NCI-H128 (cell line): ENCODE measurements around the gene NANOS3.

Experiments
- DNase-seq: peaks from one replicate; lab custom pipeline; 2025; ENCODE audit not compliant: unreplicated experiment; lab: John Stamatoyannopoulos, UW

The NANOS3 gene

DNA sequence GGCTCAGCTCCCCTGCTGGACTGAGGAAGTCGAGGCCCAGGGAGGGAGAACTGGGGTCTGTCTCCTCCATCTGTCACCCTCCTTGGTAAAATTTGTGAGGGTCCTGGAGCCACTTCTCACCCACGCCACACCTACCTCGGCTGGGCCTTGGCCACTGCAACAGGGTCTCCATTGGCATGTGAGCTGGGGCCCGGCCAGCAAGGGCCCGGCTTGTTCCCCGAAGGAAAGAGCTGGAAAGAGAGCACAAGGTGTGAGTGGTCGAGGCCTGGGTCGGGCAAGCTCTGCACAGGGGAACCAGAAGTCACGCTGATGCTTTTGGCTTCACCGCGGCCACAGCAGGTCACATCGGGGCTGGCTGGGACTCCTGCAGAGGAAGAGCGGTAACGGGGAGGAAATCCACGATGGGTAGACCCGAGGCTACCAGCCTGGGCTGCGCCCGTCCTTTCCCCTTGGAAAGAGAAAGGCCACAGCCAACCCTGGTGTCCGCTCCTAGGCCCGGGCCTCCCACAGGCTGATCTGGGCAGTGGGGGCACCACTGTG, 9.0 kb downstream of the NANOS3 start:
- no peak for DNase-seq

DNA sequence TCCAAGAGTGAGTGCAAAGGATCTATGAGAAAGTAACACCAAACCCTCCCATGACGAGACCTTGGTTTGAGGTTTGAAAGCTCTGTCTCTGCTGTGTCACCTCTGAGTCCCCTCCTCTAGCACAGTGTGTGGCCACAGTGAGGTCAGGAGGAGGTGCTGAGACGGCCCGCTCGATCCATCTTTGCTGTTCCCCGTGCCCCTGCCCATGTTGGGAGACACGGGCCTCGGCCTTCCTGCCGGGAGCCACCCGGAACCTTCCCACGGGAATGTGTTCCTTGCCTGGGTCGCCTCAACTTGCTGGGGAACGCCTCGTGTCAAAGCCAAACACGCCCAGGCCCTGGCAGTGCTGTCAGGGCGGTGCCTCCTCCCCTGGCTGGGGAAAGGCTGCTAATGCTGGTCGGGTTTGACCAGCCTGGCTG, 10.1 kb downstream of the NANOS3 start:
- no peak for DNase-seq

DNA sequence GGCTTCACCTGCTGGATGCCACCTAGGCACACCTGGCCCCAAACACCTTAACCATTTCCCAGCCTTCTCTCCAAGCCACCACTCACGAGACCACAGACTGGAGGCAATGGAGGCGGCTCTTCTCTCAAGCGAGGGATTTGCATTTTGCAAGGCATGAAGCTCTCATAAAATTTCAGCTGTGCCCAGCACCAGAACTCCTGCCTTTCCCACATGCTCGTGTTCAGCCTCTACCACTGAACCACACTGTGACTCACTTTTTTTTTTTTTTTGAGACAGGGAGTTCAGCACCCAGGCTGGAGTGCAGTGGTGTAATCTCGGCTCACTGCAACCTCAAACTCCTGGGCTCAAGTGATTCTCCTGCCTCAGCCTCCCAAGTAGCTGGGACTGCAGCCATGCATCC, 10.6 kb downstream of the NANOS3 start:
- no peak for DNase-seq

DNA sequence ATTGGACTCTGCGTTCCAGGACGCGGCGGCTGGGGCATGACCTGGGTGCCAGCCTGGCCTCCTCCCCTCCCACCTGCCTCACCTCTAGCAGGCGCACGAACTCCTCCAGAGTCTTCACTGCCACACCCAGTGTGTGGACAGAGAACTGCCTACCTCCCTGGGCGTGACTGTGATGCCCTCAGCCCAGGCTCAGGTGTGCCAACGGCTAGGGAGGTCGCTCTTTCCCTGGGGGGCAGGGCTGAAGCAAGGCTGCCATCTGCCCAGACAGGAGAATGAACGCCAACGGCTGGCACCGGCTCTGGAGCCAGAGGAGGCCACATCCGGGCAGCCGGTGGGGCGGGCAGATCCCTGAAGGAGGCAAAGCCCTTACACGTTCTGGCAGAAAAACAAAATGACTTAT, 11.3 kb downstream of the NANOS3 start:
- no peak for DNase-seq

DNA sequence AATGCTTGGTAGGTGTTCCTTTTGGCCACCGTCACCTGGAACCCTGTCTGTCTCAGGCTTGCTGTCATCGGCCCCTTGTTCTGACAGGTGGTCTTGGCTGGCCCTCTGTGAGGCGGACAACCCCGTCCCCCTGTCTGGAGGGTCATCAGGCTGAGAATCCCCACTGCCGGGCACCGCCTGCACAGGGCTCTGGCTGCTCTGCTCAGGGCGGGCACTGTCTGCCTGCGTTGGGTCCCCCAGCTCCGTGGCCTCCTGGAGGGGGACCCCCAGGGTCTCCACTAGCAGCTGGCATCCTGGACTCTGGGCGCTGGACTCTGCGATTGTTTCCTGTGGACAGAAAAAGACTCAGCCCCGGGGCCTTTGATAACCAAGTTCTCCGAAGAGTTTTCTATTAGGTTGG, 13.2 kb downstream of the NANOS3 start:
- no peak for DNase-seq

DNA sequence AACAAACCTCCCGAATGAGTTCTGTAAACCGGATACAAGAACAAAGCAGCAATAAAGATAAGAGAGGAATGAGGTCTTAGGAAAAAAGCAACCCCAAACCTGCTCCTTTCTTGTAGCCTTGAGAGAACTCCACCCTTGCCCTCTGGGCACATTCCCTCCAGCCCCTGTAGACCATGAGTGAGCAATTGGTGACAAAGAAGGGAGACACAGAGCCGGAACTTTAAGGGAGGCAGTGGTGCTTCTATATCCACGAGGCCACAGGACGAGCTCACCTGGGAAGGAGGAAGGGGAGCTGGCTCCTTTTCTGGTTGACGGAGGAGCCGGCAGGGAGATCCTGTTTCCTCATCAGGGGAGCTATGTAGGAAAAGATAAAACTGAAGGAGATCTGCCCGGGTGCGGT, 15.9 kb downstream of the NANOS3 start:
- DNase-seq: no peak

DNA sequence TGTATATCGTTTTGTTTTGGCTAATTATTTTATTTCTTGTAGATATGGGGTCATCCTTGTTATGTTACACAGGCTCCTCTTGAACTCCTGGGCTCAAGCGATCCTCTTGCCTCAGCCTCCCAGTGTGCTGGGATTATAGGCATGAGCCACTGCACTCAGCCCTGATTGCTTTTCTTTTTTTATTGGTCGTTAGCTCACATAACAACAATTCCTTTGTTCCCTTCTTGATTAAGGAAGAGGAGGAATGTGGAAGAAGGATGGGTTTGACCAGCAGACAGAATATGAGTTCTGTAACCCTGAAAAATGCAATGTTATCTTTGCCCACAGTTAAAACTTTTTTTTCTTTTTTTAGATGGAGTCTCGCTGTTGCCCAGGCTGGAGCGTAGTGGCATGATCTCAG, 17.6 kb downstream of the NANOS3 start:
- no peak for DNase-seq

- DNase-seq: no peak
Measured at GRCh38 chr19:13896227-13896626, 19.3 kb downstream of the NANOS3 start.

DNA sequence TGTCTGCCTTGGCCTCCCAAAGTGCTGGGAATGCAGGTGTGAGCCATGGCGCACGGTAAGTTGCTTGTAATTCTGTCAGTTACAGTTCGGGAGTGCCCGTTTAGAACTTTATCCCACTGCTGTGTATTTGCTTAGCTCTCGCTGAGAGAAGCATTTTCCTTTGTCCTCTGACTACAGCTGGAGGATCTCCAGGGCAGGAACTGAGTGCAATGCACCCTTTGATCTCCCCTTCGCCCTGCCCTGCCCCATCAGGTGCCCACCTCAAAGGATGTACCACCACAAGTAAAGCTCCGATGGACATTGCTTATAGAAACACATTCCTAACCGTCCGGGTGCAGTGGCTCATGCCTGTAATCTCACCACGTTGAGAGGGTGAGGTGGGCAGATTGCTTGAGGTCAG, 22.5 kb downstream of the NANOS3 start:
- no peak for DNase-seq

DNA sequence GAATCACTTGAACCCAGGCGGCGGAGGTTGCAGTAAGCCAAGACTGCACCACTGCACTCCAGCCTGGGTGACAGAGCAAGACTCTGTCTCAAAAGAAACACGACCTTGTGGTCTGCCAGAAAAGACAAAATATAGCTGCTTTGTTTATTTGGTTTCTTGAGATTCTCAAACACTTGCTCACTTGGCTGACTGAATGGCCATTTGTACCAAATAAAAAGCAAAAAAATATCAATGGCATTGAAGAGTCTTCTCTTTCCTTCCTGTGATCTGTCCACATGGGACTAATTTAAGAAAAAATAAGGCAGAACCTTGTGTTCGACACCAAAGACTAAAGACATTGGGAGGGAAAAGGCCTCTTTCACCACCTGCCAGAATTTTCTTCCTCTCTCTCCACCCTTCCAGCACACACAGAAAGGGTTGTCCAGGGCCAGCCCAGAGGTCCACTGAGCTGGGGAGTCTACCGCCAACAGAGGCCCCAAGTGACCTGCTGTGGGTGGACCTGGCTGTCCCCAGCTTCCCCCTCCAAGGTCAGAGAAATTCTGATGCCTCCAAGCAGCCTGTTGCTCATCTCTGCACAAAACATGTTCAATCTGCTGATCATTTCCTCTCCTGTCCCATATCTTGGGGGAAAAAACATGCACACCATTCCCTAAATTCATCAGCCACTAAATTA, 23.1 kb downstream of the NANOS3 start:
- DNase-seq: no peak

- no peak for DNase-seq
Measured at GRCh38 chr19:13902993-13903555, 26.1 kb downstream of the NANOS3 start.

GRCh38 chr19:13905634-13906520, 28.9 kb downstream of the NANOS3 start, which contains the start of the genes BRME1 and CC2D1A:
Gene BRME1 (minus strand): TSS chr19:13906117. CDS start chr19:13904892, 1,225 bp downstream.
Gene CC2D1A (plus strand): TSS chr19:13906201. CDS start chr19:13906442, 241 bp downstream.
- peak; percentile 88 for DNase-seq

DNA sequence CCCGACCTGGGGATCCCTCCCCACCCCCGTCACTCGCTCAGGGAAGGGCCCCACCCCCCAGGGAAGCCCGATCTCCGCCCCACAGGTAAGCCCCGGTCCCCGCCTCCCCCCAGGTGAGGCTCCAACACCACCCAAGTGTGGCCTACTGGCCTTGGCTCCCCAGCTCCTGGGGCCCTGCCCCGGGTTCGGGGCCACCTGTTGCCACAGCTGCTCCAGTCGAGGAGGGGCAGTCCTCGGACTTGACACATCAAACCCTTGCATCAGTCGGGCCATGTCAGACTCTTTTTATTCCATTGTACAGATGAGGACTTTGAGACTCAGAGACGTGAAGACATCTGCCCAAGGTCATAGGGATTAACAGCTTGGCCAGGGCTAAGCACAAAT, 29.6 kb downstream of the NANOS3 start:
- no peak for DNase-seq

DNA sequence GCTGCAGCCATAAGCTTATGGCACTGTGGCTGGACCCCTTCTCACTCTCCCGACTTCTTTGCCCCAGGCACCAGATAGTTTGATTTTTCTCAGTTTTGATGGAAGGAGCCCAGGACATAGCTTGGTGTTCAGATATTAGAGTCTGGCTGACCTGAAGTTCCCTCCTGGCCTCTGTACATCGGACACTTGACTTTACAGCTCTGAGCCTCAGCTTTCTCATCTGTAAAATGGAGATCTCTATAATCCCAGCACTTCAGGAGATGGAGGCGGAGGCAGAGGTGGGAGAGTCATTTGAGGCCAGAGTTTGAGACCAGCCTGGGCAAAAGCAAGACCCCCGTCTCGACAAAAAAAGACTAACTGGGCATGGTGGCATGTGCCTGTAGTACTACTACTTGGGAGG, 30.0 kb downstream of the NANOS3 start:
- no peak for DNase-seq

DNA sequence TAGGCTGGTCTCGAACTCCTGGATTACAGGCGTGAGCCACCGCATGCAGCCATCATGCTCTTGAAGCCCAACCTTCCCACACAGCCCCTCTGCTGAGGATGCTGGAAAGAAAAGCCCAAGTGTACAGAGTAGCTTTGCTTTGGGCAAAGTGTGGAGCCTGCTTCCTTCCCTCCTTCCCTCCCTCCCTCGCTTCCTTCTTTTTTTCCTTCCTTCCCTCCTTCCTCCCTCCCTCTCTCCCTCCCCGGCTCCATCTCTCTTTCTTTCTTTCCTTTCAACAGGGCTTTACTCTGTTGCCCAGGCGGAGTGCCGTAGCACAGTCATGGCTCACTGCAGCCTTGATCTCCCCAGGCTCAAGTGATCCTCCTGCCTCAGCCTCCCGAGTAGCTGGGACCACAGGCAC, 31.7 kb downstream of the NANOS3 start:
- no peak for DNase-seq

- no peak for DNase-seq
Measured at GRCh38 chr19:13909430-13909829, 32.5 kb downstream of the NANOS3 start.

DNA sequence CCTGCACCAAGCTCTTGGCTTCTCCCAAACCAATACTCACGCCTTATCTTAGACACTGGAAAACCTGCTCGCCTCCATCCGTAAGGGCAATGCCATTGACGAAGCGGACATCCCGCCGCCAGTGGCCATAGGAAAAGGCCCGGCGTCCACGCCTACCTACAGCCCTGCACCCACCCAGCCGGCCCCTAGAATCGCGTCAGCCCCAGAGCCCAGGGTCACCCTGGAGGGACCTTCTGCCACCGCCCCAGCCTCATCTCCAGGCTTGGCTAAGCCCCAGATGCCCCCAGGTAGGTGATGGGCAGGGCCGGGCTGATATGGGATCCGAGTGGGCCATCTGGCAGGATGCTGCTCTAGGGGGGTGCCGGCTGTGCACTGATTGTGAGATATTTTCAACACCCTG, 36.4 kb downstream of the NANOS3 start:
- no peak for DNase-seq

GRCh38 chr19:13914777-13915176, 37.8 kb downstream of the NANOS3 start:
- DNase-seq: no peak

- no peak for DNase-seq
Measured at GRCh38 chr19:13917888-13918406, 41.0 kb downstream of the NANOS3 start.

DNA sequence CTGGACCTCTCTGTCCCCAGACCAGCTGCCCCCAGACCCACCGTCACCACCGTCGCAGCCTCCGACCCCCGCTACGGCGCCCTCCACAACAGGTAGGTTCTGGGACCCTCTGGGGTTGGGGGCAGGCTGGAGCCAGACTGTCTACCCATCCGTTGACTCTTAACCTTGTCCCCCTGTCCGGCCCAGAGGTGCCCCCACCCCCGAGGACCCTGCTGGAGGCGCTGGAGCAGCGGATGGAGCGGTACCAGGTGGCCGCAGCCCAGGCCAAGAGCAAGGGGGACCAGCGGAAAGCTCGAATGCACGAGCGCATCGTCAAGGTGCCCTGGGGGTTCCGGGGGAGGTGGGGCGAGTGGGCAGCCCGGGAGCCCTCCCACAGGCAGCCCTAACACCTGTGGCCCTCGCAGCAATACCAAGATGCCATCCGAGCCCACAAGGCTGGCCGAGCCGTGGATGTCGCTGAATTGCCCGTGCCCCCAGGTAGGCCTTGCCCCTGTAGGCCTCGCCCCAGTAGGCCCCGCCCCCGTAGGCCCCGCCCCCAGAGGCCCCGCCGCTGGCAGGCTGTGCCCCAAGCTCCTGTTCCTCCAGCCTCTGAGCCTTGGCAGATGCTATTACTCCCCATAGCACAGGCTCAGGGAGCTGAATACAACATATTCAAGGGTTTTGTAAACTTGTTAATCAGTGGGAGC, 41.9 kb downstream of the NANOS3 start:
- DNase-seq: no peak

- no peak for DNase-seq
Measured at GRCh38 chr19:13920524-13920923, 43.6 kb downstream of the NANOS3 start.
